CD8-positive, alpha-beta memory T cell (primary cell): ENCODE data around the gene OTC. TPM values are rescaled to one million over a fixed set of nuclear protein-coding genes. Genes with fewer than 3 reads are reported as not detected.

Experiments used
- CTCF ChIA-PET: fragments of 350-600 bp; sonication (Branson Sonifier 250); formaldehyde crosslinking; loops from one replicate; lab custom pipeline; 2021; ENCODE audit warnings: antibody characterized with exemption; lab: Charles Lee
- POLR2A ChIA-PET: fragments of 350-600 bp; sonication (Branson Sonifier 250); formaldehyde crosslinking; loops from one replicate; lab custom pipeline; 2021; ENCODE audit warnings: antibody characterized with exemption; lab: Charles Lee
- DNase-seq, 5 donors: peaks; one replicate each; pipeline versions ENCODE4 v3.0.0 to v3.0.0-alpha.2; 2020 to 2022; ENCODE audit warnings: mixed read lengths in 1 of 5
- H3K27ac ChIP-seq: one replicate; pipeline ENCODE4 v1.7.0; 2013; ENCODE audit warnings: low read depth, mild to moderate bottlenecking, low read length, moderate library complexity
- H3K27me3 ChIP-seq: 2 replicates; pipeline ENCODE4 v1.7.0; 2013; ENCODE audit warnings: low read length, mild to moderate bottlenecking; ENCODE audit not compliant: insufficient read depth, poor library complexity, severe bottlenecking
- H3K36me3 ChIP-seq: 2 replicates; pipeline ENCODE4 v1.7.0; 2013; ENCODE audit warnings: mild to moderate bottlenecking, low read length, moderate library complexity; ENCODE audit not compliant: insufficient read depth
- H3K4me1 ChIP-seq: 2 replicates; pipeline ENCODE4 v1.7.0; 2013; ENCODE audit warnings: mild to moderate bottlenecking, low read length, moderate library complexity; ENCODE audit not compliant: insufficient read depth
- H3K4me3 ChIP-seq: 2 replicates; pipeline ENCODE4 v1.7.0; 2013; ENCODE audit warnings: mild to moderate bottlenecking, low read length
- H3K9me3 ChIP-seq: 2 replicates; pipeline ENCODE4 v1.7.0; 2013; ENCODE audit warnings: mild to moderate bottlenecking, low read length
- H3K27ac Mint-ChIP-seq, 8 donors: one replicate each; pipeline ENCODE4 v1.8.0; 2020 to 2021; ENCODE audit warnings: mixed read lengths in 8 of 8, mild to moderate bottlenecking in 6 of 8, inconsistent platforms in 3 of 8, moderate library complexity in 3 of 8
- H3K27me3 Mint-ChIP-seq, 2 donors: one replicate each; pipeline ENCODE4 v1.8.0; 2020 to 2021; ENCODE audit warnings: mixed read lengths in 2 of 2, mild to moderate bottlenecking in 1 of 2, moderate library complexity in 1 of 2
- H3K36me3 Mint-ChIP-seq, 3 donors: one replicate each; pipeline ENCODE4 v1.8.0; 2020 to 2021; ENCODE audit warnings: mixed read lengths in 3 of 3, inconsistent platforms in 1 of 3, mild to moderate bottlenecking in 1 of 3
- H3K4me1 Mint-ChIP-seq, 3 donors: one replicate each; pipeline ENCODE4 v1.8.0; 2020 to 2021; ENCODE audit warnings: mixed read lengths in 3 of 3, inconsistent platforms in 1 of 3, mild to moderate bottlenecking in 1 of 3
- H3K4me3 Mint-ChIP-seq, 7 donors: one replicate each; pipeline ENCODE4 v1.8.0; 2020 to 2021; ENCODE audit warnings: mixed read lengths in 7 of 7, mild to moderate bottlenecking in 6 of 7, moderate library complexity in 4 of 7, inconsistent platforms in 2 of 7
- H3K9me3 Mint-ChIP-seq, 5 donors: one replicate each; pipeline ENCODE4 v1.8.0; 2020 to 2022; ENCODE audit warnings: mixed read lengths in 5 of 5, mild to moderate bottlenecking in 3 of 5, moderate library complexity in 2 of 5, inconsistent platforms in 1 of 5
- polyA plus RNA-seq: library from polyadenylated mRNA; unstranded; fragments of 300-500 nt; fragmentation: Illumina TruSeq; gene quantifications from one replicate; pipeline ENCODE4 v1.2.3, GENCODE V29; 2021
- total RNA-seq, 2 experiments: library from RNA; stranded (reverse); gene quantifications; one replicate each; pipeline ENCODE4 v1.2.3, GENCODE V29; 2021

The OTC gene
- total and polyA plus RNA-seq, 3 experiments from 2014 or later = 0.15 TPM; not detected in 2

DNA sequence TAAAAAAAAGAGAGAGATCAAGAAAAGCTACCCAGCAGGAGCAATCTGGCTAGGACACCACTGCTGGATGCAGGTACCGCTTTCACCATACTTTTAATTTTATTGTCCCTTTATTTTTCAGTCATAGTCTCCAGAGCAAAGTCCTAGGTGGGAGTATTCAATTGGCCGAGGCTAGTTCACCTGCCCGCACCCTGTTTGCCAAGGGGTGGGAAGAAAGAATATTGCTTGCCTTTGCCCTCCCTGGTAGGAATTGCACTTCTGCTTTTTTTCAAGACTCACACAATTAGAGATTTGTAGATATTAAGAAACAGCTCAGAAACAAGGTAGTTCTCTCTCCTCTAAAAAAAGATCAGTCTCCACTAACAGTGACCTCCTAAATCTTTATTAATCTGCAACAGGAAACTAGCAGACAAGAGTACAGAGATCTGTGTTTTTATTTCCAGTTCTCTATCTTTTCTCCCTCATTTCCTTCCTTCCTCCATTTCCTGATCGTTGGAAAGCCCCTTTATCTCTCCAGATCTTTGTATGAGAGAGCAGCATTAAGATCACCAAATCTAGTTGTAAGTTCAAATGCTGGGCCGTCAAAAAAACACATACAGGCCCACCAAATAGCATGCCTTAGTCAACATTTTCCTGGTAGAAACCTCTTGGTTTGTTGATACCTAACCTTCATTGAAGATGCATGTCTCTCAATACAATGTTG, 15.7 kb upstream of the OTC start:
- DNase-seq = no peak
- Histone ChIP-seq H3K36me3 (no peaks in the 10 kb centered on the region), H3K9me3 (no peaks in the 10 kb centered on the region), H3K4me1 (no peaks in the 10 kb centered on the region), H3K27me3 (no peaks in the 10 kb centered on the region), H3K27ac (no peak overlapping the region), H3K4me3 (no peak overlapping the region)
- Mint-ChIP-seq H3K9me3 (peaks cover 0 to 4% (median 0%) of the 10 kb centered on the region in 5 donors), H3K4me1 (no peaks in the 10 kb centered on the region), H3K27ac (peak overlapping the region in 1 of 8 donors; percentile 71), H3K36me3 (no peaks in the 10 kb centered on the region), H3K27me3 (peaks cover 8 to 12% of the 10 kb centered on the region in 2 donors), H3K4me3 (no peak overlapping the region)
- POLR2A ChIA-PET = no interaction called here
- CTCF ChIA-PET = interaction anchor here (1.1 kb wide), 1 partner anchor 9 kb away, joined by 6 read pairs; the partner anchor contains the start of gene RPGR

DNA sequence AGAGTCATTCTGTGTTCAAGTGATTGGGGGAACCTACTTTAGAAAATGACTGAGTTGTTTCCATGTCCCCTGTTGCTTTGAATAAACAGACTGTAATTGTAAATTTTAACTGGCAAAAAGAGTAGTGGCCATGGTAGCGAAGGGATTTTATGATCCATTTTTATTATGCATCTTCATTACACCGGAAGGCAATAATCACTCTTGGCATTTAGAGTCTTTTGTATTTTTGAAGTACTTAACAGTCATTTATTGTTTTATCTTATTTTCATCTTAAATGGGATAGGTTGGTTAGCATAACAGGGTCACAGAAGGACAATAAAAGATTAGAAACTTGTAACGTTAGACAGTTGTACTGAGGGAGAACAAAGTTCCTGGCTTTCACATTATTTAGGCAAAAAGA, 11.0 kb upstream of the OTC start:
- no peak overlapping the region for H3K4me3 ChIP-seq
- H3K4me1 ChIP-seq = no peaks in the 10 kb centered on the region
- no peaks in the 10 kb centered on the region for H3K36me3 ChIP-seq
- H3K9me3 Mint-ChIP-seq = peaks cover 0 to 4% (median 0%) of the 10 kb centered on the region in 5 donors
- H3K27me3 Mint-ChIP-seq = peaks cover 10 to 11% of the 10 kb centered on the region in 2 donors
- no peaks in the 10 kb centered on the region for H3K4me1 Mint-ChIP-seq
- POLR2A ChIA-PET = no interaction called here
- H3K27ac ChIP-seq = no peak overlapping the region
- no peaks in the 10 kb centered on the region for H3K36me3 Mint-ChIP-seq
- no peak overlapping the region for H3K27ac Mint-ChIP-seq
- H3K9me3 ChIP-seq = no peaks in the 10 kb centered on the region
- H3K27me3 ChIP-seq = no peaks in the 10 kb centered on the region
- H3K4me3 Mint-ChIP-seq = no peak overlapping the region
- CTCF ChIA-PET = no interaction called here
- DNase-seq = no peak

DNA sequence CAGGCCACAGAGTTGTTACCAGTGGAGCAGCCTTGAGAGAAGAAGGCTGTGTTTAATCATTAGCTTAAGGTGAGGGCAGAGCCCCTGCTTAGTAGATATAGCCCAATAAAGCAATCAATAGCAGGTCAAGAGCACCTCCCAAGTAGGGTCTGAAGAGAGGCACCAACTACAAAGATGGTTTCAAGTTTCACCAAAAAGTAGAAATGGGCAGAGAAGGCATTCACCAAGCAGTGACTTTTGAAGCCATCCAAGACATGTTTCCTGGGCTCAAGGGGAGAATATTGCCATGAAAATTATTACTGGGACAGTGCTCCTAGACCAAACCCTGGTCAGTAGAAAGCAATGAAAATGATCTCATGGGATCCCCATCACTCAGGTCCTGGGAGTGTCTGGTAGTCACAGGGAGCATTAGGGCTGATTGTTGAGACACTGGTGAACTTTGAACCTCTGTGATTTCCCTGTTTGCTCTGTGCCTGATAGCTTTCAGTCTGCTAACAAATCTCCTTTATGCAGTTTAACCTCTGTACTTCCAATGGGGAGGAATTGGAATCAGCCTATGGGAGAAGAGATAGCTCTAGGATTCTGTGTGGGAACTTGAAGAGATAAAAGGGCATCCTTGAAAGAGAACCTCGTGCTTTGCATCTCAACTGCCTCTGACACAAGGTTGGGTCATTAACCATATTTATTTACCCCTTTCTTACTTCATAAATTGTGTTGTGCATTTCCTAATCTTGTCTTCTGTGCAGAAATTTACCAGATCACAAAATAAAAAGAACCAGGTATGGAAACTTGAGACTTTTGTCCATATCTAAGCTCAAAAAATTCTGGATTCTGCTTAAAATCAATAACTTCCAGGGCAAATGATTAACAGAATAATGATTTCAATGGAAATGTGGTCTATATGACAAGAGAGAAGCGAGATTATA, 9.3 kb upstream of the OTC start:
- ChIA-PET POLR2A (no interaction called here), CTCF (no interaction called here)
- Mint-ChIP-seq H3K27ac (no peak overlapping the region), H3K4me3 (no peak overlapping the region), H3K27me3 (peaks cover 8 to 11% of the 10 kb centered on the region in 2 donors), H3K9me3 (peaks cover 0 to 4% (median 0%) of the 10 kb centered on the region in 5 donors), H3K4me1 (no peaks in the 10 kb centered on the region), H3K36me3 (no peaks in the 10 kb centered on the region)
- H3K27me3 ChIP-seq = no peaks in the 10 kb centered on the region
- no peaks in the 10 kb centered on the region for H3K9me3 ChIP-seq
- DNase-seq = no peak
- H3K4me1 ChIP-seq = no peaks in the 10 kb centered on the region
- no peak overlapping the region for H3K27ac ChIP-seq
- H3K36me3 ChIP-seq = no peaks in the 10 kb centered on the region
- H3K4me3 ChIP-seq = no peak overlapping the region

DNA sequence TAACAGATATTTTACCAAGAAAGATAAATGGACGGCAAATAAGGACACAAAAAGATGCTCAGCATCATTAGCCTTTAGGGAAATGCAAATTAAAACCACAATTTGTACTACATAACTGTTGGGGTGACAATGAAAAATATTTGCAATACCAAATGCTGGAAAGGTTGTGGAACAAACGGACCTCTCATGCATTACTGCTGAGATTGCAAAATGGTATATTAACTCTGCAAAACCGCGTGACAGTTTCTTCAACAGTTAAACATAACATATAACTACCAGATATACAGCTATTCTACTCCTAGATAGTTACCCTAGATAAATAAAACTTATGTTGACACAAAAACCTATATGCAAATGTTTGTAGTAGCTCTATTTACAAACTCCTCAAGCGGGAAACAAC, 6.3 kb upstream of the OTC start:
- Histone ChIP-seq H3K4me3 (no peak overlapping the region), H3K9me3 (no peaks in the 10 kb centered on the region), H3K4me1 (no peaks in the 10 kb centered on the region), H3K36me3 (no peaks in the 10 kb centered on the region), H3K27me3 (no peaks in the 10 kb centered on the region), H3K27ac (no peak overlapping the region)
- Mint-ChIP-seq H3K4me3 (no peak overlapping the region), H3K27ac (no peak overlapping the region), H3K36me3 (no peaks in the 10 kb centered on the region), H3K4me1 (no peaks in the 10 kb centered on the region), H3K27me3 (peaks cover 9 to 18% of the 10 kb centered on the region in 2 donors), H3K9me3 (peaks cover 0 to 4% (median 0%) of the 10 kb centered on the region in 5 donors)
- ChIA-PET CTCF (no interaction called here), POLR2A (no interaction called here)
- DNase-seq = no peak

DNA sequence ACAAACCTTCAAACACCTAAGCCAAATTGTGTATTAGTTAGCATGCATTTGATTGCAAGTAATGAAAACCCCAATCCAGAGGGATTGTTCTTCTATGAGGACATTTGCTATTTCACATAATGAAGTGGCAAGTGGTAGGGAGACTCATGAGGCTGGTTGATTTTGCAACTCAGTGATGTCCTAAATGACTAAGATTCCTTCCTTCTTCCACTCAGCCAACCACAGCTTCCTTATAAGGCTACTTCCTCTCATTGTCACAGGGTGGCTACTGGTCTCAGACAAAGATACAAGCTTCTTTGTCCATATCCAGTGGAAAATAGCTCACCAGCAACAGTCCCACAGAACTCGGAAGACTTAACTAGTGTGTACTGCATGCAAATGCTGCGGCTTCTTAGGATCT, 5.3 kb upstream of the OTC start:
- H3K4me3 ChIP-seq = no peak overlapping the region
- Mint-ChIP-seq H3K9me3 (peaks cover 0 to 2% (median 0%) of the 10 kb centered on the region in 5 donors), H3K4me3 (no peak overlapping the region), H3K36me3 (no peaks in the 10 kb centered on the region), H3K27me3 (peaks cover 12% of the 10 kb centered on the region in 2 donors), H3K27ac (no peak overlapping the region), H3K4me1 (no peaks in the 10 kb centered on the region)
- H3K9me3 ChIP-seq = no peaks in the 10 kb centered on the region
- ChIA-PET POLR2A (no interaction called here), CTCF (no interaction called here)
- no peaks in the 10 kb centered on the region for H3K36me3 ChIP-seq
- H3K4me1 ChIP-seq = no peaks in the 10 kb centered on the region
- no peak for DNase-seq
- H3K27me3 ChIP-seq = no peaks in the 10 kb centered on the region
- H3K27ac ChIP-seq = no peak overlapping the region

DNA sequence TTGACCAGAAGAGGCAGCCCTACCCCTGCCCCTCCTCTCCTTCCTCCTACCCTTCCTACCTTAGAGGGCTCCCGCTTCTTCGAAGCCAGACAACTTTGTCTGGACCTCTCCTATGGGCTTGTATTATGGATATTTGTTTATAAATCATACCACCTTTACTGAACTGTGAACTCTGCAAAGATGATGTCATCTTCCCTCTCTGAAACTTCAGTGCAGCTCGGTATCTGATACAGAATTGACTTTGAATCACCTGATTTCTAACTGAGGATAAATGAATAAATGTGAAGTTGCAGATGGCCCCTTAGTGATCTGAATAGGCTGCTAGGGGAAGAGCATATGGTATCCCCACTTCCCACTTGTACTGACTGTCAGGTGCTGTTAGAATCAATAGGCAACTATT, 1.1 kb upstream of the OTC start:
- no peak overlapping the region for H3K4me3 Mint-ChIP-seq
- CTCF ChIA-PET = no interaction called here

GRCh38 chrX:38356401-38356800, 4.0 kb downstream of the OTC start:
- Mint-ChIP-seq H3K36me3 (no peaks in the 10 kb centered on the region), H3K27me3 (no peaks in the 10 kb centered on the region), H3K27ac (no peak overlapping the region), H3K9me3 (no peaks in the 10 kb centered on the region), H3K4me3 (no peak overlapping the region), H3K4me1 (no peaks in the 10 kb centered on the region)
- Histone ChIP-seq H3K9me3 (no peaks in the 10 kb centered on the region), H3K4me3 (no peak overlapping the region), H3K36me3 (no peaks in the 10 kb centered on the region), H3K4me1 (no peaks in the 10 kb centered on the region), H3K27ac (no peak overlapping the region), H3K27me3 (no peaks in the 10 kb centered on the region)
- ChIA-PET CTCF (no interaction called here), POLR2A (no interaction called here)
- no peak for DNase-seq

More for the DNA sequence above, 1.1 kb upstream of the OTC start:
- no peaks in the 10 kb centered on the region for H3K36me3 ChIP-seq
- H3K4me1 ChIP-seq = no peaks in the 10 kb centered on the region
- no peaks in the 10 kb centered on the region for H3K9me3 ChIP-seq
- H3K4me1 Mint-ChIP-seq = no peaks in the 10 kb centered on the region
- H3K4me3 ChIP-seq = no peak overlapping the region
- H3K27ac ChIP-seq = no peak overlapping the region
- POLR2A ChIA-PET = no interaction called here
- peaks cover 0 to 2% (median 0%) of the 10 kb centered on the region in 5 donors for H3K9me3 Mint-ChIP-seq
- H3K27me3 ChIP-seq = no peaks in the 10 kb centered on the region
- H3K27me3 Mint-ChIP-seq = peaks cover 7 to 8% of the 10 kb centered on the region in 2 donors
- no peak for DNase-seq
- H3K27ac Mint-ChIP-seq = no peak overlapping the region
- no peaks in the 10 kb centered on the region for H3K36me3 Mint-ChIP-seq
